ENCODE measurements around the gene MIR17HG.

DNA sequence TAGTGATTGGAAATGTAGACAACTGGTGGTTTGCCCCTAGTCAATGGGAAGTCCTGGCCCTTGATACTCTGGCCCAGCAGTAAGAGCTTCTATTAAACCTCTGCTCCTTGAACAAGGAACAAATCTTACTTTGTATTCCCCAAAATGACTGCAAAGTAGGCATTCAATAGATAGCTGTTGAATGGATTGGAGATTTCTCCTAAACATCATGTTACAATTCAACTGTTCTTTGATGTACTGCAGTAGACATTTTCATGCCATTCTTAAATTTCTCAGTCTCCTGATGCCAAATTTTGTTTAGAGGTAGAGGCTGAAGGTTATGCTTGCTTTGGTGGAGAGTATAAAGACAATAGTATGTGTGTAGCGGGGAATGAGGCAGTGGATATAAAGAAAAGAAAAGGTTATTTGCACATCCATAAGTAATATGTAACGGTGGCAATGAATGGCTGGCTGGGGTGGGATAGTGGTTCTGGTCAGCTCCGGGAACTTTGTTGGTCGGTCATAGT lies 12.8 kb downstream of the MIR17HG start:
- TF ChIP-seq, protein P1, sequence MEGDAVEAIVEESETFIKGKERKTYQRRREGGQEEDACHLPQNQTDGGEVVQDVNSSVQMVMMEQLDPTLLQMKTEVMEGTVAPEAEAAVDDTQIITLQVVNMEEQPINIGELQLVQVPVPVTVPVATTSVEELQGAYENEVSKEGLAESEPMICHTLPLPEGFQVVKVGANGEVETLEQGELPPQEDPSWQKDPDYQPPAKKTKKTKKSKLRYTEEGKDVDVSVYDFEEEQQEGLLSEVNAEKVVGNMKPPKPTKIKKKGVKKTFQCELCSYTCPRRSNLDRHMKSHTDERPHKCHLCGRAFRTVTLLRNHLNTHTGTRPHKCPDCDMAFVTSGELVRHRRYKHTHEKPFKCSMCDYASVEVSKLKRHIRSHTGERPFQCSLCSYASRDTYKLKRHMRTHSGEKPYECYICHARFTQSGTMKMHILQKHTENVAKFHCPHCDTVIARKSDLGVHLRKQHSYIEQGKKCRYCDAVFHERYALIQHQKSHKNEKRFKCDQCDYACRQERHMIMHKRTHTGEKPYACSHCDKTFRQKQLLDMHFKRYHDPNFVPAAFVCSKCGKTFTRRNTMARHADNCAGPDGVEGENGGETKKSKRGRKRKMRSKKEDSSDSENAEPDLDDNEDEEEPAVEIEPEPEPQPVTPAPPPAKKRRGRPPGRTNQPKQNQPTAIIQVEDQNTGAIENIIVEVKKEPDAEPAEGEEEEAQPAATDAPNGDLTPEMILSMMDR (IDR thresholded peaks at IDR 0.05) = no peak
- TF ChIP-seq RFX5 (IDR thresholded peaks at IDR 0.05; ENCODE audit: low read length) = no peak
- TF ChIP-seq FOSL2 (IDR thresholded peaks at IDR 0.05; ENCODE audit: borderline replicate concordance, low read depth) = no peak
- TF ChIP-seq POLR2AphosphoS5 (IDR thresholded peaks at IDR 0.05; ENCODE audit: low read depth, low read length) = peak; percentile 29; the same call in 1 of the 2 replicates
- TF ChIP-seq, protein P2, sequence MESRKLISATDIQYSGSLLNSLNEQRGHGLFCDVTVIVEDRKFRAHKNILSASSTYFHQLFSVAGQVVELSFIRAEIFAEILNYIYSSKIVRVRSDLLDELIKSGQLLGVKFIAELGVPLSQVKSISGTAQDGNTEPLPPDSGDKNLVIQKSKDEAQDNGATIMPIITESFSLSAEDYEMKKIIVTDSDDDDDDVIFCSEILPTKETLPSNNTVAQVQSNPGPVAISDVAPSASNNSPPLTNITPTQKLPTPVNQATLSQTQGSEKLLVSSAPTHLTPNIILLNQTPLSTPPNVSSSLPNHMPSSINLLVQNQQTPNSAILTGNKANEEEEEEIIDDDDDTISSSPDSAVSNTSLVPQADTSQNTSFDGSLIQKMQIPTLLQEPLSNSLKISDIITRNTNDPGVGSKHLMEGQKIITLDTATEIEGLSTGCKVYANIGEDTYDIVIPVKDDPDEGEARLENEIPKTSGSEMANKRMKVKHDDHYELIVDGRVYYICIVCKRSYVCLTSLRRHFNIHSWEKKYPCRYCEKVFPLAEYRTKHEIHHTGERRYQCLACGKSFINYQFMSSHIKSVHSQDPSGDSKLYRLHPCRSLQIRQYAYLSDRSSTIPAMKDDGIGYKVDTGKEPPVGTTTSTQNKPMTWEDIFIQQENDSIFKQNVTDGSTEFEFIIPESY (IDR thresholded peaks at IDR 0.05; ENCODE audit: borderline replicate concordance, low read depth) = no peak
- no peak for TF ChIP-seq TEAD4 (IDR thresholded peaks at IDR 0.05; ENCODE audit: borderline replicate concordance, insufficient read depth)

All from SK-N-SH (cell line).